Sigmoid colon (tissue), 3 donors: ENCODE measurements around the gene ALDOA.

Experiments used
- CTCF ChIP-seq, 4 experiments: fragments of 450-650 bp in 3 of 4; fragments of 200-600 bp in 1 of 4; IDR thresholded peaks; one replicate each; pipeline ENCODE4 v1.5.1; 2016 to 2019; ENCODE audit warnings: antibody characterized with exemption in 4 of 4, mild to moderate bottlenecking in 3 of 4, moderate library complexity in 2 of 4
- POLR2A ChIP-seq, 2 donors: fragments of 450-650 bp; IDR thresholded peaks; one replicate each; pipeline ENCODE4 v1.6.1; 2016; ENCODE audit warnings: antibody characterized with exemption in 2 of 2, mild to moderate bottlenecking in 2 of 2, moderate library complexity in 2 of 2

DNA sequence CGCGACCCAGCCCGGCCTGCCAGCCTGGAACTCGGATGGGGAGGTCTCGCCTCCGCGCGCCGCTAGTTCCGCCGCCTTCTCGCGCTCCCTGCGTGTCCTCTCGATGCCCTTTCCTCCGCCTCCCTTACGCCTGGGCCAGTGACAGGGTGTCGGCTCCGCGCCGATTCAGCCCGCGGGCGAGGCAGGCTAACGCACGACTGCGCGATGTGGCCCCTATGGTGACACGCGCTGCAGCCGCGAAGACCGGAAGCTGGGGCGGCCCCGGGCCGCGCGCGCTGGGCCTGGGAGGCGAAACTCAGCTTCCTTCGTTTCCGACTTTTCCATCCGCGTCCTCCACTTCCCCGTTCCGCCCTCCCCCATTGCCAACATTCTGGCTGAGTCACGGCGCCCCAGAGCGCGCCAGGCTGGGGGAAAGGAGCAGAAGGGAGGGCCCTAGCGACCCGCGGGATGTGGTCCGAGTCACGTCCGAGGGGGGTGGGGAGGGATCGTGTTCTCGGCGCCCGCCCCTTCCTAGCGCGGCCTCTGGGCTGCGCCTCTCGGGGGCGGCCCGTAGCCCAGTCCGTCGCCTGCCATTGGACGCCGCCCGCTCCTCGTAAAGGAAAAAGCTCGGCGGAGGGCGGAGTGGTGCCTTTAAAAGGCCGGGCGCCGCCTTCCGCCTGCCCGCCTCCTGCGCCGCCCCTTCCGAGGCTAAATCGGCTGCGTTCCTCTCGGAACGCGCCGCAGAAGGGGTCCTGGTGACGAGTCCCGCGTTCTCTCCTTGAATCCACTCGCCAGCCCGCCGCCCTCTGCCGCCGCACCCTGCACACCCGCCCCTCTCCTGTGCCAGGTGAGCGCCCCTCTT, at the start of gene ALDOA:
- TF ChIP-seq CTCF (IDR thresholded peaks at IDR 0.05): no peak
- peak; percentile 99 for TF ChIP-seq POLR2A (IDR thresholded peaks at IDR 0.05)
